AG04449 (cell line): Measurements from ENCODE around the gene TET1.

Source experiments
- CTCF ChIA-PET: fragments of 350-600 bp; formaldehyde crosslinking; extraction: SDS; loops from one replicate; lab custom pipeline; 2021; ENCODE audit warnings: antibody characterized with exemption; lab: Yijun Ruan, JAX
- POLR2A ChIA-PET: fragments of 400-600, 350-600 bp; formaldehyde crosslinking; extraction: SDS; loops from one replicate; lab custom pipeline; 2020; ENCODE audit warnings: antibody characterized with exemption, inconsistent platforms; lab: Yijun Ruan, JAX
- DNase-seq: peaks from one replicate; pipeline ENCODE4 v3.0.0-alpha.2; 2010; ENCODE audit warnings: low read depth, low spot score
- H3K4me3 ChIP-seq: 2 replicates; pipeline ENCODE4 v1.5.1; 2011; ENCODE audit warnings: low read depth, mild to moderate bottlenecking, control low read depth, low read length
- CTCF ChIP-seq: IDR thresholded peaks from one replicate; pipeline ENCODE4 v1.5.1; 2011; ENCODE audit warnings: mild to moderate bottlenecking, moderate library complexity, low read length, control low read depth, inconsistent platforms; ENCODE audit not compliant: insufficient read depth; ENCODE audit errors: missing control alignments

Gene TET1

GRCh38 chr10:68553599-68553998, 6.5 kb upstream of the TET1 start:
- ChIA-PET CTCF (interaction anchor here (1.5 kb wide), 1 partner anchor 15 kb away, joined by 5 read pairs; no protein-coding TSS in a partner anchor), POLR2A (interaction anchor here (0.7 kb wide), 2 partner anchors 26 to 395 kb away, joined by 3 read pairs; no protein-coding TSS in a partner anchor)
- DNase-seq: no peak

DNA sequence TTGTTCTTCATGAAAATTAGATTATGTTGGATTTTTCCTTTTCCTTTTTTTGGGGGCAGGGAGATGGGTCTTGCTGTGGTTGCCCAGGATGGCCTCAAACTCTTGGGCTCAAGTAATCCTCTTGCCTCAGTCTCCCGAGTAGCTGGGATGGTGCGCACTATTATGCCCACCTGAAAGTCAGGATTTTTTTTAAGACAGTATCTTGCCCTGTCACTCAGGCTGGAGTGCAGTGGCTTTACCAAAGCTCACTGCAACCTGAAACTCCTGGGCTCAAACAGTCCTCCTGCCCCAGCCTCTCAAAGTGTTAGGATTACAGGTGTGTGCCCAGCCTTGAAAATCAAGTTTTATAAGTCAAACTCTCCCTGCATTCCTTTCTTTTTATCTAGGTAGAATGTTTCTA, 1.7 kb upstream of the TET1 start:
- POLR2A ChIA-PET: no interaction called here
- CTCF ChIA-PET: interaction anchor here (1.9 to 2.1 kb wide), 2 partner anchors 7 to 9 kb away, joined by 5 to 11 read pairs; no protein-coding TSS in a partner anchor
- DNase-seq: no peak
- TF ChIP-seq CTCF: no peak
- H3K4me3 ChIP-seq: no peak overlapping the region

More at GRCh38 chr10:68553599-68553998, 6.5 kb upstream of the TET1 start:
- H3K4me3 ChIP-seq: no peak overlapping the region
- TF ChIP-seq CTCF: no peak

GRCh38 chr10:68559251-68559650, 886 bp upstream of the TET1 start:
- ChIA-PET CTCF (interaction anchor here (1.0 to 2.1 kb wide), 5 partner anchors 8 to 338 kb away, joined by 3 to 11 read pairs (median 4); no protein-coding TSS in a partner anchor), POLR2A (interaction anchor here (1.3 to 3.1 kb wide), 2 partner anchors 8 to 41 kb away, joined by 7 to 27 read pairs; no protein-coding TSS in a partner anchor)
- peak overlapping the region; percentile 80 for H3K4me3 ChIP-seq
- TF ChIP-seq CTCF: no peak
- DNase-seq: no peak

DNA sequence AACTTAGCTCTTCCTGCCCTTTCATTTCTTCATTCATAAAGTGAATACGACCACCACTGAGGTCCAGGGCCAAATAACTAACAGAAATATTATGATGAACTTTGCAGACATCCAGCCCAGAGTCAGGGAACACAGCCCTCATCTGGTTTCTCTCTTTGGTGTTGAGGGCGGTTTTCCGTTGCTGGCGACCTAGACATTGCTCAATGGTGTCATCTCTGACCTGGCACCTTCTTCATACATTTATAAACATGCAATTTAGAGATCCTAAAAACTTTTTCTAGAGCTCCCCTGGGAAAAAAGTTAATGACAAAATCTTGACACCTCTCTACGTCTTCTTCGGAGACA, 324 bp upstream of the TET1 start:
- ChIA-PET POLR2A (interaction anchor here (0.6 to 3.1 kb wide), 4 partner anchors 9 to 41 kb away, joined by 3 to 27 read pairs (median 8); no protein-coding TSS in a partner anchor), CTCF (interaction anchor here (1.0 to 2.1 kb wide), 5 partner anchors 9 to 338 kb away, joined by 3 to 11 read pairs (median 4); no protein-coding TSS in a partner anchor)
- H3K4me3 ChIP-seq: peak overlapping the region; percentile 80
- TF ChIP-seq CTCF: no peak
- no peak for DNase-seq

- ChIA-PET CTCF (interaction anchor here (1.1 to 4.6 kb wide), 3 partner anchors 11 to 17 kb away, joined by 3 to 29 read pairs (median 3); no protein-coding TSS in a partner anchor), POLR2A (interaction anchor here (0.6 to 3.1 kb wide), 4 partner anchors 12 to 178 kb away, joined by 3 to 27 read pairs (median 6); no protein-coding TSS in a partner anchor)
- no peak for TF ChIP-seq CTCF
- peak overlapping the region; percentile 80 for H3K4me3 ChIP-seq
- no peak for DNase-seq
These were observed 1.1 kb downstream of the TET1 start for GRCh38 chr10:68560943-68561864.
